SH-SY5Y (cell line): ENCODE data around the gene C1QTNF12.

Source experiments
- GATA2 ChIP-seq: IDR thresholded peaks from 2 replicates; pipeline ENCODE4 v1.6.1; 2011; ENCODE audit warnings: mild to moderate bottlenecking, low read depth, low read length
- GATA3 ChIP-seq: IDR thresholded peaks from 2 replicates; pipeline ENCODE4 v1.6.1; 2011; ENCODE audit warnings: low read depth, mild to moderate bottlenecking, low read length, moderate library complexity

The C1QTNF12 gene

GRCh38 chr1:1194723-1195122 is 51.8 kb downstream of the C1QTNF12 start:
- TF ChIP-seq GATA3 (no peak), GATA2 (no peak)
